ENCODE data around the gene LRRC66.

DNA sequence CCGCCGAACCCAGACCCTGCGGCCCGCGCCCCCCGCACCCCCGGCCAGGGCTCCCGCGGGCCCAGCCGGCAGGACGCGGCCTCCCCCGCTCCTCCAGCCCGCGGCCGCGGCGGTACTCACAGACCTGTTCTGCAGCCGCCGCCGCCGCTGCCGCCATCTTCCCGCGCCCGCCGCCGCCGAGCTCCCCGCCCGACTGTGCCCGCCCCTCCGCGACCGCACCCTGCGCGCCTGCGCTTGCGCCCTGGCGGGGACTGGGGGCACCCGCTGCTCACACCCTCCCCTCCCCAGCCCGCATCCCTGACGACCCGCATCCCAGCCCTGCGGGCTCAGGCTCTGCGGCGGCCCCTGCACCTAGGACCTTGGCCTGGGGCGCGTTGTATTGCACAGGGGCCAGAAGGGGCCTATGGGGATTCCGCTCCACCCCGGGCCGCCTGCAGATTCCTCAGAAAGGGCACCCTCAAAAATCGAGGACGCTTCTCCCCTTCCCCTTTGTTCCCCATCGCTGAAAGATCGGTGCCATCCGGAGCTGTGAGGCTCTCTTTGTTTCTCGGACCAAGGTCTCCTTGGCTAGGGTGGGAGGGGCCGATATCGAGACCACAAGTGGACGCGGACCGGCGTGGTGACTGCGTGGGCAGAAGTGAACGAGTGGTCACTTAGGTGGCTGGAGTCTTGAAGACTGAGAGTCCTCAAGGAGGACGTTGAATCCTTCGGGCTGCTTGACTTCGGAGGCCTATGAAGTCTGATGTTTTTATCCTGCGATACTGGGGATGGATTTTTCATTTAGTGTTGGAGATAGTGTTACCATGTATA is 18.1 kb upstream of the LRRC66 start, which contains the start of gene SGCB:
- no peak for TF ChIP-seq RAD51 (IDR thresholded peaks at IDR 0.05; ENCODE audit: borderline replicate concordance)
- TF ChIP-seq POLR2AphosphoS5 (IDR thresholded peaks at IDR 0.05; ENCODE audit: low read depth, low read length): no peak
- TF ChIP-seq, protein P1, sequence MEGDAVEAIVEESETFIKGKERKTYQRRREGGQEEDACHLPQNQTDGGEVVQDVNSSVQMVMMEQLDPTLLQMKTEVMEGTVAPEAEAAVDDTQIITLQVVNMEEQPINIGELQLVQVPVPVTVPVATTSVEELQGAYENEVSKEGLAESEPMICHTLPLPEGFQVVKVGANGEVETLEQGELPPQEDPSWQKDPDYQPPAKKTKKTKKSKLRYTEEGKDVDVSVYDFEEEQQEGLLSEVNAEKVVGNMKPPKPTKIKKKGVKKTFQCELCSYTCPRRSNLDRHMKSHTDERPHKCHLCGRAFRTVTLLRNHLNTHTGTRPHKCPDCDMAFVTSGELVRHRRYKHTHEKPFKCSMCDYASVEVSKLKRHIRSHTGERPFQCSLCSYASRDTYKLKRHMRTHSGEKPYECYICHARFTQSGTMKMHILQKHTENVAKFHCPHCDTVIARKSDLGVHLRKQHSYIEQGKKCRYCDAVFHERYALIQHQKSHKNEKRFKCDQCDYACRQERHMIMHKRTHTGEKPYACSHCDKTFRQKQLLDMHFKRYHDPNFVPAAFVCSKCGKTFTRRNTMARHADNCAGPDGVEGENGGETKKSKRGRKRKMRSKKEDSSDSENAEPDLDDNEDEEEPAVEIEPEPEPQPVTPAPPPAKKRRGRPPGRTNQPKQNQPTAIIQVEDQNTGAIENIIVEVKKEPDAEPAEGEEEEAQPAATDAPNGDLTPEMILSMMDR (CRISPR knock-in tag; IDR thresholded peaks at IDR 0.05): no peak
- no peak for TF ChIP-seq MYC (CRISPR knock-in tag; IDR thresholded peaks at IDR 0.05; ENCODE audit: borderline replicate concordance)
- peak; percentile 43; the same call in 1 of the 2 replicates for TF ChIP-seq NFKB2 (CRISPR knock-in tag; IDR thresholded peaks at IDR 0.05; ENCODE audit: borderline replicate concordance)
- no peak for TF ChIP-seq RXRA (CRISPR knock-in tag; IDR thresholded peaks at IDR 0.05)

Data from HepG2 (cell line).